PC-9 (cell line): ENCODE results near the gene ACOT6.

Source experiments
- EZH2 ChIP-seq: fragments of 200-600 bp; sonication (generic); IDR thresholded peaks from 2 replicates; pipeline ENCODE4 v1.8.0; 2017; ENCODE audit warnings: antibody characterized with exemption, low read depth
- TF ChIP-seq, protein P1 (sequence below): fragments of 200-600 bp; sonication (generic); conservative IDR thresholded peaks from 2 replicates; pipeline ENCODE4 v1.6.1; 2017; ENCODE audit warnings: mixed run types, antibody characterized with exemption, mild to moderate bottlenecking, moderate library complexity

DNA sequence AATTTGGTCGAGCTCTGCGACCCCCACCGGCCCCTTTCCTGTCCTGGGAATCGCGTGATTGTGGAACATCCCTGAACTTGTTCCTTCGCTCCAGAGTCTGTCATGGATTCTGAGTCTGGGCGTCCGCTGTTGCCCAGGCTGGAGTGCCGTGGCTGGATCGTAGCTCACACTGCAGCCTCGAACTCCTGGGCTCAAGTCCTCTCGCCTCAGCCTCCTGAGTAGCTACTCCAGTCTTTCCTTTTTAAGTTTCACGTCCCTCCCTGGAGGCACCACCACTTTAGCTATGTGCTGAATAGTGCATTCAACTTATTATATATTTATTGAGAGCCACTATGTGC is 698 bp downstream of the ACOT6 start:
- TF ChIP-seq, protein P1, sequence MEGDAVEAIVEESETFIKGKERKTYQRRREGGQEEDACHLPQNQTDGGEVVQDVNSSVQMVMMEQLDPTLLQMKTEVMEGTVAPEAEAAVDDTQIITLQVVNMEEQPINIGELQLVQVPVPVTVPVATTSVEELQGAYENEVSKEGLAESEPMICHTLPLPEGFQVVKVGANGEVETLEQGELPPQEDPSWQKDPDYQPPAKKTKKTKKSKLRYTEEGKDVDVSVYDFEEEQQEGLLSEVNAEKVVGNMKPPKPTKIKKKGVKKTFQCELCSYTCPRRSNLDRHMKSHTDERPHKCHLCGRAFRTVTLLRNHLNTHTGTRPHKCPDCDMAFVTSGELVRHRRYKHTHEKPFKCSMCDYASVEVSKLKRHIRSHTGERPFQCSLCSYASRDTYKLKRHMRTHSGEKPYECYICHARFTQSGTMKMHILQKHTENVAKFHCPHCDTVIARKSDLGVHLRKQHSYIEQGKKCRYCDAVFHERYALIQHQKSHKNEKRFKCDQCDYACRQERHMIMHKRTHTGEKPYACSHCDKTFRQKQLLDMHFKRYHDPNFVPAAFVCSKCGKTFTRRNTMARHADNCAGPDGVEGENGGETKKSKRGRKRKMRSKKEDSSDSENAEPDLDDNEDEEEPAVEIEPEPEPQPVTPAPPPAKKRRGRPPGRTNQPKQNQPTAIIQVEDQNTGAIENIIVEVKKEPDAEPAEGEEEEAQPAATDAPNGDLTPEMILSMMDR: no peak
- no peak for TF ChIP-seq EZH2
